SIG-M5 (cell line): ENCODE results near the gene ZBTB44.
"Not testable (repeated sequence)": the region's sequence is repeated elsewhere in the genome, so short reads cannot be mapped to it uniquely, and the experiment has no call there.

ENCODE experiments used
- DNase-seq: peaks from one replicate; lab custom pipeline; 2025; lab: John Stamatoyannopoulos, UW

Gene ZBTB44

DNA sequence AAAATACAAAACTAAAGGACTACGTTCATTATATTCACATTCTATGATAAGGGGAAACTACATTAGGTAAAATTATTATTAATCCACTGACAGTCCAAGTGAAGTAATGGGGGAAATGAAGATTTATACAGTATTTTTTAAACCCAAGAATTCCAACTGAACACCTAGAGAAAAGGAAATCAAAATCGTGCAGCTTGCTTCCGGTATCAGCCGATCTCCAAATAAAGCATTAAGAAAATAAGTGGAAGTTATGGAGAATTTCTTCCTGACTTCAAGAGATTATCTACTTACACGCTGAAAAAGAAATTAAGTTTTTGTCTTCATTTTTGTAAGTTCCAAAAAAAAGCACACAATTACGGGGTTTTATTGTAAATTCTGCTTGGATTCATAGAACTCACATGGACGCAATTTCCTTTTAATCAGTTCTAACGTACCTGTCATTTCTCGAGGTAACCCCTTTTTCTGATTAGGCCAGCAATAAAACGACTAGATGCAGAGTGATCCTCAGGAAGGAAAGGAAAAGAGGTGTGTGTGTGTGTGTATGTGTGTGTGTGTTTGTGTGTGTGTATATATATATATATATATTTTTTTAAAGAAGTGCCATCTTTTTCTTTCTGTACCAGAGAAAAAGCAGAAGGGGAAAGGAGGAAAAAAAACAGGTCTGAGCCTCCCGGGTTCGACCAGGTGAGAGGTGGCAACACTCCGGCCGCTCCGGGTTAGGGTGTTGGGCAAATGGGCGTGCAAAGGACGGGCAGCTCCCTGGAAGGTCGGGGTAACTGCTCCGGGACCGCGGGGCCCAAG is 1.1 kb downstream of the ZBTB44 start:
- DNase-seq, result no peak

DNA sequence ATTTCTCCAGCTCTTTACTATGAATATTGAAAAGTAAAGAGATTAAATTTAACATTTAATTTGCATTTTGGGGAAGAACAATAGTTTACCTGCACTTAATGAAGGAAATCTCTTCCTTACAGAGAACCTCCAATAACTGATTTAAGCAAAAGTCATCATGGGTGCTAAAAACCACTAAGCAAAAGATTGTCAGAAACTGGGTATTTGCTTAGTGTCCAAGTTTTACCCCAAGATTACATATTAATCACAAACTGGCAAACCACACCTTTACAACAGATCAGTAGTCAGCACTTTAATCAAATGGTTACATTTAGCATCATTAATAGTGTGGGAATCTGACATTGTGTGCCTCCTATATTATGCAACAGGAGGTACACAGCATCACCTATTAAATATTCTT is 2.7 kb downstream of the ZBTB44 start:
- no peak for DNase-seq

DNA sequence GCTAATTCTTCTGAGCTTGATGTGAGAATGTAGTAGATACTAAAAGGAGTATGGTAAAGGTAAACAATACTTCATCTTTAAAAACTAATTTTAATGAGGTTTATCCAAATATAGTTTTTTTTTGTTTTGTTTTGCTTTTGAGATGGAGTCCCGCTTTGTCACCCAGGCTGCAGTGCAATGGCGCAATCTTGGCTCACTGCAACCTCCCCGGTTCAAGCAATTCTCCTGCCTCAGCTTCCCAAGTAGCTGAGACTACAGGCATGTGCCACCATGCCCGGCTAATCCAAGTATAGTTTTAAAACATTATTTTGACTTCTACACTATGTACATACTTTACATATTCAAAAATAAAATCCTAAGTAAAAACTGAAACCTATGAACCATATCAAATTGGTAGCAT is 4.1 kb downstream of the ZBTB44 start:
- no peak for DNase-seq

DNA sequence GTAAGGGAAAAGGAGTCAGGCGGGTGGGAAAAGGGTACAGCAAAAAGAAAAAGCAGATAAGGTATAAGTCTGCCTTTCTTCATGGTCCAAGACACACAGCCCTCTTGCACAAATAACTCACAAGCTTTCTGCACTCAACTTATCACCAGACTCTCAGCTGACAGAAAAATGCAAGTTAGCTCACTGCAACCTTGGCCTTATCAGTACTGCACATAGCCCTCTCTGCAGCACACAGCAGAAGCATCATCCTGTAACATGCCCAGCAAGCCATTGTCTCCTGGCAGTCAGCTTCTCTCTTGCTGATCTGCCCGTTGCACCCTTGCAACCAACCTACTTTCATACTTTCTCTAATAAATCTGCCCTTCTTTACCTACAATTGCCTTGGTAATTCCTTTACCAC is 5.8 kb downstream of the ZBTB44 start:
- no peak for DNase-seq

DNA sequence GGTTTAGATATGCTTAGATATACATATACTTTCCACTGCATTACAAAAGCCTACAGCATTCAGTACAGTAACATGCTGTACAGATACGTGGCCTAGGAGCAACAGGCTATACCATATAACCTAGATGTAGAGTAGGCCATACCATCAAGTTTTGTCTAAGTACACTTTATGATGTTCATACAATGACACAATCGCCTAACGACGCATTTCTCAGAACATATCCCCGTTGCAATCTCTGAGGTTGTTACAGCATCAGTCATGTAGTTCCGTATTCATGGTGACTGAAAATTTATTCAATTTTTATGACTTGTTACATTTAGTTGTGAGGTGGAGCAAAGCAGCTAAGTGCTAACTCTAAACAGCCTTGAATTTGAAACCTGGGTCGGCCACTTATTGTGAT is 6.7 kb downstream of the ZBTB44 start:
- no peak for DNase-seq

DNA sequence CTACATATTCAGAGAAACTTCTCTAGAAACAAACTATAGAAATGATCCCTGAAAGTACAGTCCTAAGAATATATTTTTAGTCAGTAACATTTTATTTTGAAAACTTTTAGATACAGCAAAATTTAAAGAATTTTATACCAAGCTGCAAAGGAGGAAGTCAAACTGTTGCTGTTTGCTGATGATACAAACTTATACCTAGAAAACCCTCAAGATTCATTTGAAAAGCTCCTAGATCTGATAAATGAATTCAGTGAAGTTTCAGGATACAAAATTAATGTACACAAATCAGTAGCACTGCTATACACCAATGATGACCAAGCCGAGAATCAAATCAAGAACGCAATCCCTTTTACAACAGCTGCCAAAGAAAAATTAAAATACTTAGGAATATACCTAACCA is 10.1 kb downstream of the ZBTB44 start:
- no peak for DNase-seq

DNA sequence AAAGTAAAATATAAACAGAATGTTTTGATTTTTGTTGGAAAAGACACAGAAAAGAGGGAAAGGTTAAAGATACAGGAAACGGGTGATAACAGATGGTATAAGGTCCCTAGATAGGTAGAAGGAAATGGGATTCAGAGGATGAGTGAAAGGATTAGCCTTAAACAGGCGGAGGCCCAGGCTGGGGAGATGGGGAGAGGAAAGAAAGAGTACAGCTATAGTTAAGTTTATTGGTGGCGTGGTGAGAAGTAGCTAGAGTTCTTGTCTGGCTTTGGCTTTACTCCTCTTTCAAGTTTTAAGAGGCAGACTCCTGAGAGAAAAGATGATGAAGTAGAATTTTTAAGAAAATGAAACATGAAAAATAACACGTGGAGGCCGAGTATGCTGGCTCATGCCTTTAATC is 13.7 kb downstream of the ZBTB44 start:
- DNase-seq, result no peak

DNA sequence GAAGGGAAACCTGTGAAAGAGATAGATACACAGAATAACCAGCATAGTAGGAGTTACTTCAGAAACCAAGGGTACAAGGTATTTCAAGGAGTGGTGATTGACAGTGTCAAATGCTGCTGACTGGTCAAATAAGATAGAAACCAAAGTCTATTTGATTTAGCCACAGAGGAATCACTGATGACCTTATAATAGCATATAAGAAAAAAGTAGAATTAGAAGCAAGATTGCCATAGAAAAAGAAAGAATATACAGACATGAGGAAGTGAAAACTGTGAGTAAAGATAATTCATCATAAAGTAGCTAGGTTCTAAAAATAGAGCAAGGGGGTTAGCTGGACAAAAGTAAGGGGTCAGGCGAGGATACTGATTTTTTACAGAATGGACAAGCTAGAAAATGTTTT is 14.2 kb downstream of the ZBTB44 start:
- no peak for DNase-seq

DNA sequence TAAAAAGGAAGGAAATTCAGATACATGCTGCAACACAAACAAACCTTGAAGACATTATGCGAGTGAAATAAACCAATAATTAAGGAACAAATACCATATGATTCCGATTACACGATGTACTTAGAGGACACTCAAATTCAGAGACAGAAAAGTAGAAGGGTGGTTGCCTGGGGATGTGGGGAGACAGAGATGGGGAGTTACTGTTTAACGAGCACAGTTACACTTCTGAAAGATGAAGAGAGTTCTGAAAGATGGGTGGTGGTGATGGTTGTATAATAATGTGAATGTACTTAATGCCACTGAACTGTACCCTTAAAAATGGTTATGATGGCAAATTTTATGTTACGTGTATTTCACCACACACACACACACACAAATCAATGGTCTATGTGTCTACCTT is 14.7 kb downstream of the ZBTB44 start:
- no peak for DNase-seq

DNA sequence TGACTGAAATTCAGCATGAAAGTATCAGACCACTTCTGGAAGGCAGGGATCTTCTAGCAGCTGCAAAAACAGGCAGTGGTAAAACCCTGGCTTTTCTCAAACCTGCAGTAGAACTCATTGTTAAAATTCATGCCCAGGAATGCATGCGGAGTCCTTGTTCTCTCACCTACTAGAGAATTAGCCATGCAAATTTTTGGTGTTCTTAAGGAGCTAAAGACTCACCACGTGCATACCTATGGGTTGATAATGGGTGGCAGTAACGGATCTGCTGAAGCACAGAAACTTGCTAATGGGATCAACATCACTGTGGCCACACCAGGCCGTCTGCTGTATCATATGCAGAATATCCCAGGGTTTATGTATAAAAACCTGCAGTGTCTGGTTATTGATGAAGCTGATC is 19.1 kb downstream of the ZBTB44 start:
- DNase-seq, result no peak

DNA sequence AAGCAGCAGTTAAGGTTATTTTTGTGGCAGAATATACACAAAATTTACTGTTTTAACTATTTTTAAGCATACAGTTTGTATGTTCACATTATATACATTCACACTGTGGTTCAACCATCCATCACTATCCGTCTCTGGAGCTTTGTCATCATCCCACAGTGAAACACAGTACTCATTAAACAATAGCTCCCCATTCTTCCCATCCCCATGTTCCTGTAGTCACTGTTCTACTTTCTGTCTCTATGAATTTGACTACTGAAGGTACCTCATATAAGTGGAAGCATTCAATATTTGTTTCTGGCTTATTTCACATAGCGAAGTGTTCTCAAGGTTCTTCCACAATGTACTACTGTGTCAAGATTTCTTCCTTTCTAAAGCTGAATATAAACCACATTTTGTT is 32.6 kb downstream of the ZBTB44 start:
- DNase-seq, result no peak

DNA sequence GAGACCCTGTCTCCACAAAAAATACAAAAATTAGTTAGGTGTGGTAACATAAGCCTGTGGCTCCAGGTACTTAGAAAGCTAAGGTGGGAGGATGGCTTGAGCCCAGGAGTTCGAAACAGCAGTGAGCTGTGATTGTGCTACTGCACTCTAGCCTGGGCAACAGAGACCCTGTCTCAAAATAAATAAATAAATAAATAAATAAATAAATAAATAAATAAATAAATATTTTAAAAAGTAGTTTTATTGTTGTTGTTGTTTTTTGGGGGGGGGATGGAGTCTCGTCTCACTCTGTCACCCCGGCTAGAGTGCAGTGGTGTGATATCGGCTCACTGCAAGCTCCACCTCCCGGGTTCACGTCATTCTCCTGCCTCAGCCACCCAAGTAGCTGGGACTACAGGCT is 33.4 kb downstream of the ZBTB44 start:
- not testable (repeated sequence) for DNase-seq

DNA sequence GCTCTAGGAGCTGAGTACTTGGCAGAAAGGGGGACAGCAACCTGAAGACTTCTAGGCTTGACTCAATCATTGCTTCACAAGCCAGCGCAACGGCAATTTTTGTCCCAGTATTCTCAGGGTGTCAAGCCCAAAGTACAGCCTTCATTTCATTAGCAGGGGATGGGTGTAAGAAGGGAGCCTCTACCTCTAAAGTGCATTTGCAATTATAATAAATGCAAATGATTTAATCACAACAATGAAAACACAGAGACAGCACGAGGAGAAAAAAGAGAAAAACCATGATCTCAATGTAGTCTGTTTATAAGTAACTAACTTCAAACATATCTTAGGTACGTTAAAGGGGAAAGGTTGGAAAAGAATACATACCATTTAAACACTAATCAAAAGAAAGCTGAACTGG is 34.7 kb downstream of the ZBTB44 start:
- no peak for DNase-seq

DNA sequence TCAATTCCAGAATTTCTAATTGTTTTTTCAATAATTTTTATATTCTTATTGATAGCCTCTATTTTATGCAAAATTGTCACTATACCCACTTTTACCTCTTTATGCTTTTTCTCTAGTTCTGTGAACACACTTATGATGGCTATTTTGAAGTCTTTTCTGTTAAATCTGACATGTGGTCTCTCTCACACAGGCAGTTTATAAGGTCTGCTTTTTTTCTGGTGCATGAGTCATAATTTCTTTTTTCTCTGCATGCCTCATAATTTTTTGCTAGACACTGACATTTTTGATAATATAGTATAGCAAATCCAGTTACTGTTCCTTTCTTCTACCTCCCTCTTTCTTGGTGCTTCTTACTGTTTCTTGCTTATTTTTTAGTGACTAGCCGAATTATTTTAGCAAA is 36.0 kb downstream of the ZBTB44 start:
- no peak for DNase-seq

DNA sequence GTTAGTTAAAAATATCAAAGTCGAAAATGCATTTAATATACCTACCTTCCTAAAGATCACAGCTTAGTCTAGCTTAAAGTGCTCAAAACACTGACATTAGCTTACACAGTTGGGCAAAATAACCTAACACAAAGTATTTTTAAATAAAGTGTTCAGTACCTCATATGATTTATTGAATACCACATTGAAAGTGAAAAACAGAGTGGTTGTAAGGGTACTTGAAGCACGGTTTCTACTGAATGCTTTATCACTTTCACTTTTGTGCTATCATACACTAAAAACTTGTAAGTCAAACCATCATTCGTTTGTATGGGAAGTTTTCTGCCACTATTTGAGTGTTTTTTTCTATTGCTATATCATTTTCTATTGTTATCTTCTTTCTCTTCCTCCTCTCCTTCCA is 36.6 kb downstream of the ZBTB44 start:
- DNase-seq, result no peak

DNA sequence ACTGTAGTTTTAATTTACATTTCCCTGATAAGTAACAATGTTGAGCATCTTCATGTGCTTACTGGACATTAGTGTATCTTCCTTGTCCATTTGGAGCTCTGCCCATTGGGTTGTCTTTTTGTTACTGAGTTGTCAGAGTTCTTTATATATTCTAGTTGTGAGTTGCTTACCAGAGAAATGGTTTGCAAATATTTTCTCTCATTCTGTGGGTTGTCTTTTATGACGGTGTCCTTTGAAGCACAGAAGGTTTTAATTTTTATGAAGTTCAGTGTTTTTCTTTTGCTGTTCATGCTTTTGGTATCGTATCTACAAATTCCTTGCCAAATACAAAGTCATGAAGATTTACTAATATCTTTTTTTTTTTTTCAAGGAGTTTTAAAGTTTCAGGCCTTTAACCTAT is 42.4 kb downstream of the ZBTB44 start:
- no peak for DNase-seq

DNA sequence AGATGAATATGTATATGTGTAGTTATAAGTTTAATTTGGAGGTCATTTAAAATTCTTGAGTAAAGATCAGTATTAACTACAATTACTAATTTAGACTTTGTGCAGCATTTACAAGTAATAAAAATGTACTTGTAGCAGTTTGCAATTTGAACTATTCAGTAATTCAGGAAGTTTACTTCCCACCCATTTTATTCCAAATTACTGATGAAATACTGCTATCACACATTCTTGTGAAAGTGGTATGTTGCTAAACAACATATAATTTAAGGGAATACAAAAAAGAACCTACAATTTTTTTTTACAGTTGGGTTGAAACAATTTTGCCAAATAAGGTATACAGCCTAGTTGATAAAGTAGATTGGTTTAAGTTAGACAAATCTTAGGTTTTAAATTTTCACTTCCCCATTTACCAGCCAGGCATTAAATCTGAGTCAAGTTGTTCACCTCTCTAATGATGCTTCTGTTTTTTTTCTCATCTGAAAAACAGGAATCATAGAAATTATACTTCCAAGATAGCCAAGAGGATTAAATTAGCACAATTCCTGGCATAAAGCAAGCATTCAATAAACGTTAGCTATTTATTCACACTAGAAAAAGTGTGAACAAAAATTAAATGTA is 45.3 kb downstream of the ZBTB44 start:
- no peak for DNase-seq

DNA sequence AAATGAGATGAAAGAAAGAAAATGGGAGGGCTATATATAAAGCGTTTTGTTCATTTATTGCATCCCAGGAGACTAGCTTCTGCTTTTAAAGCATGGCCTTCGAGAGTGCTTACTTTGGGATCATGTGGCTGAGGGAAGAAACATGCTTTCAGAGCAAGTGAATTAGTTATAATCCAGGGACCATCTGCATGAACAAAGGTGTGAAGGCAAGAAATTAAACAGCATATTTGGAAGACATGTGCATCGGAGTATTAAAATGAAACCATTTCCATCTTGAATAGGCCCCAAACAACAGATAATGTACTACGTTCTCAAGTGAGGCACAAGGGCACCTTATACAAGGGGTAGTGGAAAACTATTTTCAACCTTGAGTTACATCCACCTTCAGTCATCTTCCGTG is 51.4 kb downstream of the ZBTB44 start:
- DNase-seq, result no peak

DNA sequence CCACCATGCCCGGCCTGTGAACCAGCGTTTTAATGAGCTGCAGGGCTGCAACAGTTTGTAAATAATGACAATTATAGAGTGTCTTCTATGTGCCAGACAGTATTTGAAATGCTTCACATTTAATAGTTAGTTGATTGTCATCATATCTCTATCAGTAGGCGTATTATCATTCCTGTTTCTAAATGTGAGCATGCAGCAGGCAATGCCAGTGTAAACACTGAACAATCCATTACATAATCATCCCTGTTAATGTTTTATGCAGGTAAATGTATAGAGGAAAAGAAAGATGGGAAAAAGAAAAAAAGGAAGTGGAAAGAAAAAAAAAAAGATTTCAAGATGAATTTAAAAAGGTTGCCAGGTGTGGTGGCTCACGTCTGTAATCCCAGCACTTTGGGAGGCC is 52.3 kb downstream of the ZBTB44 start:
- no peak for DNase-seq

DNA sequence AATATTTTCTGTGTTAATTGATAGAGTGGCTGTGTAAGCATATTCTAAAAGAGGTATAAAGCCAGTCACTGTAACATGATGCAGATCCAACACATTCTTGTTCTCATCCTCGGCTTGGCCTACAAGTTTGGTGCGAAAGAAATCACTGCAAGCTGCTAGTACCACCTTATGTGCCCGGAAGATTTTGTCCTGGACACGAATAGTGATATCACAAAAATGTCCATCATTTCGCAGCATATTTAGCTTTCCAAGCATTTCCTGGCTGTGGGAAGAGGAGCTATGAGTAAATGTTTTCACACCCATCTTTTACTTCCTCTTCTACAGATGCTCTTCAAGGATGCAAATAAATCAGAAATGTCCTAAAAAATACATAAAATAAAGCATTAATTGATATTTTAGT is 53.1 kb downstream of the ZBTB44 start:
- DNase-seq, result no peak

DNA sequence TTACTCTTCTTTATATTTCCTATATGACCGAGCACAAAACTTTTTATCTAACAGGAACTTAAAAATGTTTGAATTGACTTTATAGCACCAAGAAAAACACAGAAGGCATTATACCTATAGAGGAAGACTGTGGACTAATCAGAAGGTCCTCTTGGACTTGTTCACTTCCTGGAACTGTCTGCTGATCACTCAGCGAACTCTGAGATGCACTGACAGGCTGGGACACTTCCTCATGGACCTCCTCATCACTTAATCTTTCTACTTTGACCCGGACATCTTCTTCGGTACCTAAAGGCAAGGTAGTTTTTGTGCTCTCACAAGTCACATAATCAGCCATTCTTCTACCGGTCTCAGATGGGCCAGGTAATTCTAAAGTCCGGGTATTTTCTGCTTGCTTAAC is 54.0 kb downstream of the ZBTB44 start:
- DNase-seq, result no peak

DNA sequence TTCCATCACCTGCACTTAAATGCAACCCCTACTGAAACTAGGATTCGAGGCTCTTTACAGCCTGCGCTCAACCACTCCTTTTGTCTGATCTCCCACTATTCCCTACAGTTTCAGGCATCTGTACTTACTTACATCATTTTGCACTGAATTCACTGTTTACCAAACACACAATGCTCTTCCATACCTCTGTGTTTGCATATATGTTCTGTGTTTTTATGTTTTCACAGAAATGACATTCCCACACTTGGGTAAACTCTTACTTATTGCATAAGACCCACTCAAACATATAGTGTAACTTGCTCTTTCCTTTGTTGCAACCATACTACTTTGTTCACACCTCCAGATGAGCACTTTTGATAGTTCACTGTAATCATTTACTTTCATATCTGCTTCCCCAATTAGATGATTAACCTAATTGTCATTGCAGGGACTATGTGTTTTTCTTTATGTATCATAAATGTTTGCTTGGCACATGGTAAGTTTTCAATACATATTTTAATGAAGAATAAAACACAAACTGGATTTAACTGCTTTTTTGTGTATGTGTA is 54.6 kb downstream of the ZBTB44 start:
- no peak for DNase-seq

DNA sequence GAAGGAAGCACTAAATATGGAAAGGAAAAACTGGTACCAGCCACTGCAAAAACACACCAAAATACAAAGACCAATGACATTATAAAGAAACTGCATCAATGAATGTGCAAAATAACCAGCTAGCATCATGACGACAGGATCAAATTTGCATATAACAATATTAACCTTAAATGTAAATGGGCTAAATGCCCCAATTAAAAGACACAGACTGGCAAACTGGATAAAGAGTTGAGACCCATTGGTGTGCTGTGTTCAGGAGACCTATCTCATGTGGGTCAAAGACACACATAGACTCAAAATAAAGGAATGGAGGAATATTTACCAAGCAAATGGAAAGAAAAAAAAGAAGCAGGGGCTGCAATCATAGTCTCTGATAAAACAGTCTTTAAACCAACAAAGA is 63.0 kb downstream of the ZBTB44 start:
- DNase-seq, result not testable (repeated sequence)

DNA sequence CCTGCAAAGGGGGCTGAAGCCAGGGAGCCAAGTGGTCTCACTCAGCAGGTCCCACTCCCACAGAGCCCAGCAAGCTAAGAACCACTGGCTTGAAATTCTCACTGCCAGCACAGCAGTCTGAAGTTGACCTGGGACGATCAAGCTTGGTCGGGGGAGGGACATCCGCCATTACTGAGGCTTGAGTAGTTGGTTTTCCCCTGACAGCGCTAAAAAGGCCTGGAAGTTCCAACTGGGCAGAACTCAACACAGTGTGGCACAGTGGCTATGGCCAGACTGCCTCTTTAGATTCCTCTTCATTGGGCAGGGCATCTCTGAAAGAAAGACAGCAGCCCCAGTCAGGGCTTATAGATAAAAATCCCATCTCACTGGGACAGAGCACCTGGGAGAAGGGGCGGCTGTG is 64.8 kb downstream of the ZBTB44 start:
- not testable (repeated sequence) for DNase-seq
